Measurements from ENCODE around the gene PDE4D.

GRCh38 chr5:59592101-59592500, 301.4 kb downstream of the PDE4D start:
- no peak for TF ChIP-seq CTCF (IDR thresholded peaks at IDR 0.05; ENCODE audit: insufficient read depth, low read length)
- no peak for TF ChIP-seq POLR2AphosphoS5 (IDR thresholded peaks at IDR 0.05; ENCODE audit: low read depth)
